K562 (cell line): Measurements from ENCODE around the gene KISS1. TPM values are rescaled to one million over a fixed set of nuclear protein-coding genes. Genes with fewer than 3 reads are reported as not detected.

Source experiments
- AFF1 ChIP-seq, 2 experiments: fragments of 450-650 bp; IDR thresholded peaks; 2 replicates each; pipeline ENCODE4 v1.6.1; 2018; ENCODE audit warnings: mild to moderate bottlenecking in 2 of 2, low read depth in 1 of 2; ENCODE audit not compliant: partially characterized antibody in 2 of 2
- CBFA2T3 ChIP-seq: fragments of 450-650 bp; IDR thresholded peaks from 2 replicates; pipeline ENCODE4 v1.6.1; 2017
- CTBP1 ChIP-seq: fragments of 450-650 bp; IDR thresholded peaks from 2 replicates; pipeline ENCODE4 v1.6.1; 2016; ENCODE audit warnings: borderline replicate concordance
- CXXC5 ChIP-seq: fragments of 250-450 bp; sonication (Bioruptor Pico); IDR thresholded peaks from 2 replicates; pipeline ENCODE4 v1.8.0; 2022; ENCODE audit warnings: inconsistent platforms, mild to moderate bottlenecking, moderate library complexity
- ELF4 ChIP-seq: fragments of 450-650 bp; formaldehyde crosslinking; IDR thresholded peaks from 2 replicates; pipeline ENCODE4 v1.4.0; 2022; ENCODE audit warnings: missing genetic modification characterization
- FOXK2 ChIP-seq, 2 experiments: fragments of 450-650 bp; IDR thresholded peaks in 1 of 2; conservative IDR thresholded peaks in 1 of 2; 2 replicates each; pipeline ENCODE4 v1.6.1; 2016; ENCODE audit warnings: low read depth in 2 of 2, mild to moderate bottlenecking in 1 of 2
- HMBOX1 ChIP-seq: sonication (generic); IDR thresholded peaks from 2 replicates; pipeline ENCODE4 v1.6.1; 2016
- KAT8 ChIP-seq: fragments of 450-650 bp; IDR thresholded peaks from 2 replicates; pipeline ENCODE4 v1.6.1; 2016; ENCODE audit warnings: low read depth, mild to moderate bottlenecking
- KLF10 ChIP-seq: fragments of 250-450 bp; sonication (Bioruptor Pico); IDR thresholded peaks from 2 replicates; pipeline ENCODE4 v1.6.1; 2021; ENCODE audit warnings: matching md5 sums
- MNT ChIP-seq, 2 experiments: fragments of 450-650 bp; conservative IDR thresholded peaks; 2 replicates each; pipeline ENCODE4 v1.6.1; 2017; ENCODE audit warnings: mild to moderate bottlenecking in 2 of 2, moderate library complexity in 2 of 2
- NCOR1 ChIP-seq: fragments of 450-650 bp; IDR thresholded peaks from 2 replicates; pipeline ENCODE4 v1.6.1; 2016; ENCODE audit warnings: mild to moderate bottlenecking, moderate library complexity
- NRF1 ChIP-seq, 2 experiments: fragments of 450-650 bp; IDR thresholded peaks in 1 of 2; conservative IDR thresholded peaks in 1 of 2; 2 replicates each; pipeline ENCODE4 v1.6.1; 2014; ENCODE audit warnings: mild to moderate bottlenecking in 2 of 2
- PCBP2 ChIP-seq: fragments of 200-400 bp; formaldehyde crosslinking; IDR thresholded peaks from 2 replicates; pipeline ENCODE4 v1.6.1; 2018; ENCODE audit warnings: low read length, low read depth, mild to moderate bottlenecking, moderate library complexity; ENCODE audit not compliant: poor library complexity, severe bottlenecking
- RBM39 ChIP-seq: fragments of 200-400 bp; formaldehyde crosslinking; optimal IDR thresholded peaks from 2 replicates; pipeline ENCODE3; 2018; ENCODE audit warnings: low read depth, low read length
- SMARCA5 ChIP-seq: fragments of 450-650 bp; IDR thresholded peaks from 2 replicates; pipeline ENCODE4 v1.6.1; 2016
- SRSF9 ChIP-seq: fragments of 200-400 bp; formaldehyde crosslinking; IDR thresholded peaks from 2 replicates; pipeline ENCODE4 v1.6.1; 2017; ENCODE audit warnings: low read depth, low read length, borderline replicate concordance
- ZNF146 ChIP-seq: IDR thresholded peaks from one replicate; pipeline ENCODE4 v1.6.1; 2018; ENCODE audit warnings: missing compliant biosample characterization; ENCODE audit not compliant: unreplicated experiment
- ZNF253 ChIP-seq: fragments of 250-450 bp; sonication (Bioruptor Pico); conservative IDR thresholded peaks from 2 replicates; pipeline ENCODE4 v1.6.1; 2021; ENCODE audit warnings: mild to moderate bottlenecking
- ZNF583 ChIP-seq: fragments of 250-450 bp; sonication (Bioruptor Pico); IDR thresholded peaks from 2 replicates; pipeline ENCODE4 v1.4.0; 2020
- ZNF778 ChIP-seq: fragments of 450-650 bp; formaldehyde crosslinking; IDR thresholded peaks from 2 replicates; pipeline ENCODE4 v1.4.0; 2020; ENCODE audit warnings: mild to moderate bottlenecking, moderate library complexity
- ZNF785 ChIP-seq: fragments of 250-450 bp; sonication (Bioruptor Pico); IDR thresholded peaks from 2 replicates; pipeline ENCODE4 v1.4.0; 2020; ENCODE audit warnings: mild to moderate bottlenecking
- polyA plus RNA-seq, 8 experiments: library from polyadenylated mRNA; depleted of rRNA in 4 of 8; stranded (reverse) in 5 of 8; unstranded in 3 of 8; fragments of >200 nt; fragmentation: Nextera tagmentation in 2 of 8; fragmentation: Illumina TruSeq in 1 of 8; extraction: Ambion mirVana in 2 of 8; extraction: Trizol in 1 of 8; gene quantifications; 2 replicates each; pipeline versions ENCODE4 v1.2.1 to v1.2.3, GENCODE V29; 2011 to 2014; ENCODE audit warnings: inconsistent platforms in 1 of 8, missing spikeins in 1 of 8
- total RNA-seq, 7 experiments: library from RNA; depleted of rRNA in 6 of 7; stranded (reverse); fragments of >200 nt in 6 of 7; fragmentation: Illumina TruSeq in 2 of 7; extraction: Trizol in 2 of 7; gene quantifications; 2 replicates each; pipeline versions ENCODE4 v1.2.1 to v1.2.3, GENCODE V29; 2011 to 2021; ENCODE audit warnings: low replicate concordance in 1 of 7

Gene KISS1
- total and polyA plus RNA-seq, 9 of the 15 experiments (the other 6 are each of a cell fraction or from before 2014, with no cell fraction given) = 0.31 TPM; not detected in 8

- TF ChIP-seq SRSF9 = no peak
- TF ChIP-seq ZNF253 (CRISPR knock-in tag) = no peak
- peak; percentile 90 for TF ChIP-seq HMBOX1
- TF ChIP-seq ELF4 (CRISPR knock-in tag) = peak; percentile 60; the same call in 1 of the 2 replicates
- TF ChIP-seq AFF1 (IDR thresholded peaks at IDR 0.05; ENCODE audit: low read depth in 1 of 2, partially characterized antibody in 2 of 2) = no peak
- TF ChIP-seq ZNF146 = no peak
- TF ChIP-seq CXXC5 = peak; percentile 40; the same call in 1 of the 2 replicates
- TF ChIP-seq ZNF583 (CRISPR knock-in tag) = no peak; the same call in 1 of the 2 replicates
- no peak for TF ChIP-seq MNT (conservative IDR thresholded peaks at IDR 0.05)
- peak; percentile 87 for TF ChIP-seq NCOR1
- TF ChIP-seq KAT8 = no peak
- TF ChIP-seq ZNF778 (CRISPR knock-in tag) = no peak
- TF ChIP-seq PCBP2 = no peak
- no peak for TF ChIP-seq RBM39
- TF ChIP-seq ZNF785 (CRISPR knock-in tag) = no peak
- TF ChIP-seq CBFA2T3 = peak; percentile 93
- no peak for TF ChIP-seq SMARCA5
- no peak for TF ChIP-seq KLF10 (CRISPR knock-in tag)
- no peak for TF ChIP-seq FOXK2 (conservative IDR thresholded peaks at IDR 0.05 in 1 of 2, IDR thresholded peaks at IDR 0.05 in 1 of 2; ENCODE audit: low read depth in 2 of 2)
- peak; percentile 80; the same call in 1 of the 2 replicates for TF ChIP-seq CTBP1
- TF ChIP-seq NRF1 (conservative IDR thresholded peaks at IDR 0.05 in 1 of 2, IDR thresholded peaks at IDR 0.05 in 1 of 2) = no peak
Observed at GRCh38 chr1:204227351-204227750, 31.1 kb upstream of the KISS1 start (continued).
